Pancreas (tissue), 10 donors: ENCODE measurements around the gene ZNF501. TPM values are rescaled to one million over a fixed set of nuclear protein-coding genes. Genes with fewer than 3 reads are reported as not detected.

Source experiments
- ATAC-seq, 4 donors: fragments of 200-7000 bp; cut with Tn5 transposase; one replicate each; pipeline versions ENCODE4 v1.8.0 to v1.9.1; 2020; ENCODE audit warnings: mild to moderate bottlenecking in 4 of 4, moderate library complexity in 4 of 4
- DNase-seq, 6 donors: peaks; one replicate each; pipeline ENCODE4 v3.0.0-alpha.2; 2020
- FAIRE-seq: peaks from 2 replicates; lab custom pipeline; 2012; peaks lifted over from hg19 to GRCh38; lab: Jason Lieb, UNC
- H3K27ac ChIP-seq, 4 donors: fragments of 200-600 bp; sonication (generic); 1 replicate in 3 of 4; 2 replicates in 1 of 4; pipeline versions ENCODE4 v1.5.0 to v1.8.0; 2020
- H3K27me3 ChIP-seq, 4 donors: fragments of 200-600 bp; one replicate each; pipeline ENCODE4 v1.8.0; 2021
- H3K36me3 ChIP-seq, 3 donors: fragments of 200-600 bp; sonication (generic) in 1 of 3; one replicate each; pipeline versions ENCODE4 v1.5.0 to v1.8.0; 2020 to 2021
- H3K4me1 ChIP-seq, 3 donors: fragments of 200-600 bp; one replicate each; pipeline ENCODE4 v1.8.0; 2021
- H3K4me3 ChIP-seq, 4 donors: fragments of 200-600 bp; sonication (generic) in 2 of 4; one replicate each; pipeline versions ENCODE4 v1.5.0 to v1.8.0; 2020 to 2021
- H3K9me3 ChIP-seq, 4 donors: fragments of 200-600 bp; one replicate each; pipeline ENCODE4 v1.8.0; 2021
- WGBS, 2 donors: extraction: QIAGEN DNeasy Blood & Tissue Kit; methylation state at CpG; one replicate each; pipeline ENCODE4 v1.1.7; 2013; 5-methylcytosine and 5-hydroxymethylcytosine counted together
- intact Hi-C, 3 donors: fragments of 100-400 bp; cut with DNase I; formaldehyde crosslinking; loops; one replicate each; pipeline versions ENCODE4 v1.11.1 to v1.14.2; 2022
- polyA plus RNA-seq, 2 donors: library from polyadenylated mRNA; stranded (reverse); fragments of 200-250 nt; gene quantifications; one replicate each; pipeline ENCODE4 v1.2.3, GENCODE V29; 2013
- total RNA-seq, 6 donors: library from RNA; stranded (reverse); fragmentation: NEBNext Ultra II Directional in 4 of 6; extraction: Animal tissue kit (Norgen Biotek cat#: 25700) in 4 of 6; gene quantifications; one replicate each; pipeline versions ENCODE4 v1.2.1 to v1.2.4, GENCODE V29; 2021 to 2023
- TF ChIP-seq, protein P1 (sequence below), 4 donors: fragments of 200-600 bp; sonication (generic) in 3 of 4; IDR thresholded peaks; one replicate each; pipeline versions ENCODE4 v1.5.0 to v1.8.0; 2021; ENCODE audit warnings: antibody characterized with exemption in 4 of 4
- donor health status: healthy with polysubstance abuse.
- donor health status: DM: no; HTN: no; CAD: no; lungs with moderate emphysema.
- donor health status: DM: no; HTN: no; CAD: no.
- donor health status: control.
- donor health status: control.
- donor health status: Bipolar disorder and iron deficiency.
- donor health status: DM: yes; HTN: yes; CAD: no.
- donor health status: DM: no; HTN: no; CAD: no.
- donor health status: DM: no; HTN: no; CAD: no.
- donor health status: DM: yes; HTN: yes; CAD: no.

ZNF501 gene
- total and polyA plus RNA-seq, 8 donors, result 0.84 to 4.0 (median 2.2) TPM

DNA sequence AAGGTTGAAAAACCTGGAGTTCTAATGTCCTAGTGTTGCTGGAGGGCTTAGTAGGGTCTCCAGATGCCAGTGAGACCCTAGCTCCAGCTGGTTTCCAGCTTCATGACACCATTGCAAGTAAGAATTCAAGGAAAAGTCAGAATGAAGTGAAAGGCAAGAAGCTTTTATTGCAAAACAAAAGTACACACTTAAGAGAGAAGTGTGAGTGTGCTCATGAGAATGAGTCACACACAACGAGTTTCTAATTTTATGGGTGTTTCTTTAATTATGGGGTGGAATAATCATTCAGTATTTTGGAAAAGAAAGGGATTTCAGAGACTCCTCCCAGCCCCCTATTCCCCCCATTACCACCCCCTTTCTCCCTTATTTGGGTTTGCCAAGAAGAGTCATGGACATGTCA is 41.5 kb upstream of the ZNF501 start:
- TF ChIP-seq, protein P1, sequence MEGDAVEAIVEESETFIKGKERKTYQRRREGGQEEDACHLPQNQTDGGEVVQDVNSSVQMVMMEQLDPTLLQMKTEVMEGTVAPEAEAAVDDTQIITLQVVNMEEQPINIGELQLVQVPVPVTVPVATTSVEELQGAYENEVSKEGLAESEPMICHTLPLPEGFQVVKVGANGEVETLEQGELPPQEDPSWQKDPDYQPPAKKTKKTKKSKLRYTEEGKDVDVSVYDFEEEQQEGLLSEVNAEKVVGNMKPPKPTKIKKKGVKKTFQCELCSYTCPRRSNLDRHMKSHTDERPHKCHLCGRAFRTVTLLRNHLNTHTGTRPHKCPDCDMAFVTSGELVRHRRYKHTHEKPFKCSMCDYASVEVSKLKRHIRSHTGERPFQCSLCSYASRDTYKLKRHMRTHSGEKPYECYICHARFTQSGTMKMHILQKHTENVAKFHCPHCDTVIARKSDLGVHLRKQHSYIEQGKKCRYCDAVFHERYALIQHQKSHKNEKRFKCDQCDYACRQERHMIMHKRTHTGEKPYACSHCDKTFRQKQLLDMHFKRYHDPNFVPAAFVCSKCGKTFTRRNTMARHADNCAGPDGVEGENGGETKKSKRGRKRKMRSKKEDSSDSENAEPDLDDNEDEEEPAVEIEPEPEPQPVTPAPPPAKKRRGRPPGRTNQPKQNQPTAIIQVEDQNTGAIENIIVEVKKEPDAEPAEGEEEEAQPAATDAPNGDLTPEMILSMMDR (IDR thresholded peaks at IDR 0.05), result no peak
- Histone ChIP-seq H3K36me3 (no peaks in the 10 kb centered on the region), H3K4me1 (peaks cover 0 to 5% (median 4%) of the 10 kb centered on the region in 3 donors), H3K9me3 (no peaks in the 10 kb centered on the region), H3K27me3 (peaks cover 0 to 12% (median 0%) of the 10 kb centered on the region in 4 donors), H3K27ac (no peak overlapping the region), H3K4me3 (no peak overlapping the region)
- ATAC-seq (no peak), DNase-seq (no peak), FAIRE-seq (no peak)
- 25 to 36% methylated on average over 1 of the region's 1 CpG for WGBS, 2 donors
- intact Hi-C loops, result no loop called here

GRCh38 chr3:44712455-44713075 is 16.9 kb upstream of the ZNF501 start, which contains the start of gene ZNF502:
TSS of gene ZNF502 (plus strand) at chr3:44712660. CDS start at chr3:44720262, 7,602 bp downstream.
- H3K9me3 ChIP-seq, result no peaks in the 10 kb centered on the region
- WGBS, 2 donors, result 0 to 1% methylated on average over 36 of the region's 36 CpGs
- peak; percentile 20 for FAIRE-seq

GRCh38 chr3:44721231-44722102 is 8.0 kb upstream of the ZNF501 start:
- no peak overlapping the region for H3K4me3 ChIP-seq
- H3K4me1 ChIP-seq, result no peaks in the 10 kb centered on the region
- intact Hi-C loops, result no loop called here
- no peak overlapping the region for H3K27ac ChIP-seq
- no peak for DNase-seq
- TF ChIP-seq, protein P1 (IDR thresholded peaks at IDR 0.05), result no peak
- WGBS, 2 donors, result 97 to 98% methylated on average over 10 of the region's 10 CpGs
- peaks cover 0 to 21% (median 12%) of the 10 kb centered on the region in 3 donors for H3K36me3 ChIP-seq
- H3K9me3 ChIP-seq, result peaks cover 0 to 17% (median 7%) of the 10 kb centered on the region in 4 donors
- ATAC-seq, result no peak
- no peak for FAIRE-seq
- no peaks in the 10 kb centered on the region for H3K27me3 ChIP-seq

More at GRCh38 chr3:44712455-44713075, 16.9 kb upstream of the ZNF501 start, which contains the start of gene ZNF502:
- Histone ChIP-seq H3K4me3 (peak within 1 kb of the TSS; percentile 60 to 95 (median 69)), H3K27ac (peak within 1 kb of the TSS; percentile 21 to 60 (median 56)), H3K36me3 (no peaks in the 10 kb centered on the region), H3K27me3 (no peaks in the 10 kb centered on the region), H3K4me1 (no peaks in the 10 kb centered on the region)
- ATAC-seq, result peak; percentile 99 to 100 (median 100)
- DNase-seq, result peak; percentile 84 to 94 (median 88)
- TF ChIP-seq, protein P1 (IDR thresholded peaks at IDR 0.05), result peak; percentile 11 to 32 (median 26)
- intact Hi-C loops, result no loop called here

DNA sequence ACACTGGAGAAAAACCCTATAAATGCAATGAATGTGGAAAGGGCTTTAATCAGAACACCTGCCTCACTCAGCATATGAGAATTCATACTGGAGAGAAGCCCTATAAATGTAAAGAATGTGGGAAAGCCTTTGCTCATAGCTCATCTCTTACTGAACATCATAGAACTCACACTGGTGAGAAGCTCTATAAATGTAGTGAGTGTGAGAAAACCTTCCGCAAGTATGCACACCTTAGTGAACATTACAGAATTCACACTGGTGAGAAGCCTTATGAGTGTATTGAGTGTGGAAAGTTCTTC is 7.4 kb upstream of the ZNF501 start:
- ATAC-seq (no peak), DNase-seq (no peak), FAIRE-seq (no peak)
- no peaks in the 10 kb centered on the region for H3K27me3 ChIP-seq
- H3K27ac ChIP-seq, result no peak overlapping the region
- peaks cover 0 to 21% (median 12%) of the 10 kb centered on the region in 3 donors for H3K36me3 ChIP-seq
- H3K4me1 ChIP-seq, result no peaks in the 10 kb centered on the region
- intact Hi-C loops, result no loop called here
- 98 to 100% methylated on average over 1 of the region's 1 CpG for WGBS, 2 donors
- peaks cover 0 to 17% (median 7%) of the 10 kb centered on the region in 4 donors for H3K9me3 ChIP-seq
- no peak overlapping the region for H3K4me3 ChIP-seq
- TF ChIP-seq, protein P1 (IDR thresholded peaks at IDR 0.05), result no peak
